ENCODE results near the gene SORCS2.

The SORCS2 gene

GRCh38 chr4:7668271-7668670 lies 475.9 kb downstream of the SORCS2 start:
- TF ChIP-seq USF1 (IDR thresholded peaks at IDR 0.05): no peak

- TF ChIP-seq ZBTB7A (IDR thresholded peaks at IDR 0.05; ENCODE audit: low read depth) (no peak), USF1 (IDR thresholded peaks at IDR 0.05) (no peak), EP300 (IDR thresholded peaks at IDR 0.05; ENCODE audit: borderline replicate concordance) (no peak), RAD21 (IDR thresholded peaks at IDR 0.05; ENCODE audit: low read depth) (no peak), CREB1 (IDR thresholded peaks at IDR 0.05; ENCODE audit: low read depth) (no peak), CEBPB (IDR thresholded peaks at IDR 0.05) (no peak), TEAD4 (IDR thresholded peaks at IDR 0.05) (no peak), MAX (IDR thresholded peaks at IDR 0.05) (no peak), EGR1 (IDR thresholded peaks at IDR 0.05) (no peak), FOXM1 (IDR thresholded peaks at IDR 0.05; ENCODE audit: borderline replicate concordance, low read depth) (no peak), NFIC (IDR thresholded peaks at IDR 0.05) (no peak), YY1 (IDR thresholded peaks at IDR 0.05; ENCODE audit: low read depth) (no peak), TCF12 (IDR thresholded peaks at IDR 0.05; ENCODE audit: low read depth) (no peak), REST (IDR thresholded peaks at IDR 0.05; ENCODE audit: low read depth) (no peak), TAF1 (IDR thresholded peaks at IDR 0.05; ENCODE audit: low read depth) (no peak)
Observed at GRCh38 chr4:7668826-7669225, 476.5 kb downstream of the SORCS2 start.

GRCh38 chr4:7672601-7673000 lies 480.3 kb downstream of the SORCS2 start:
- TF ChIP-seq USF1 (IDR thresholded peaks at IDR 0.05): no peak
- no peak for TF ChIP-seq YY1 (IDR thresholded peaks at IDR 0.05; ENCODE audit: low read depth)
- TF ChIP-seq CEBPB (IDR thresholded peaks at IDR 0.05): no peak
- no peak for TF ChIP-seq ZBTB7A (IDR thresholded peaks at IDR 0.05; ENCODE audit: low read depth)
- TF ChIP-seq NFIC (IDR thresholded peaks at IDR 0.05): no peak
- TF ChIP-seq TCF12 (IDR thresholded peaks at IDR 0.05; ENCODE audit: low read depth): no peak
- no peak for TF ChIP-seq TAF1 (IDR thresholded peaks at IDR 0.05; ENCODE audit: low read depth)

GRCh38 chr4:7673121-7673520 lies 480.8 kb downstream of the SORCS2 start:
- no peak for TF ChIP-seq TEAD4 (IDR thresholded peaks at IDR 0.05)
- no peak for TF ChIP-seq REST (IDR thresholded peaks at IDR 0.05; ENCODE audit: low read depth)
- no peak for TF ChIP-seq ZBTB7A (IDR thresholded peaks at IDR 0.05; ENCODE audit: low read depth)
- no peak for TF ChIP-seq RAD21 (IDR thresholded peaks at IDR 0.05; ENCODE audit: low read depth)
- TF ChIP-seq YY1 (IDR thresholded peaks at IDR 0.05; ENCODE audit: low read depth): no peak
- TF ChIP-seq TAF1 (IDR thresholded peaks at IDR 0.05; ENCODE audit: low read depth): no peak
- TF ChIP-seq CEBPB (IDR thresholded peaks at IDR 0.05): no peak

- no peak for TF ChIP-seq CEBPB (IDR thresholded peaks at IDR 0.05)
- TF ChIP-seq REST (IDR thresholded peaks at IDR 0.05; ENCODE audit: low read depth): no peak
- no peak for TF ChIP-seq USF1 (IDR thresholded peaks at IDR 0.05)
- TF ChIP-seq NFIC (IDR thresholded peaks at IDR 0.05): no peak
- no peak for TF ChIP-seq FOXM1 (IDR thresholded peaks at IDR 0.05; ENCODE audit: borderline replicate concordance, low read depth)
- no peak for TF ChIP-seq MAX (IDR thresholded peaks at IDR 0.05)
- TF ChIP-seq TAF1 (IDR thresholded peaks at IDR 0.05; ENCODE audit: low read depth): no peak
- TF ChIP-seq TCF12 (IDR thresholded peaks at IDR 0.05; ENCODE audit: low read depth): no peak
- TF ChIP-seq RAD21 (IDR thresholded peaks at IDR 0.05; ENCODE audit: low read depth): no peak
- TF ChIP-seq EP300 (IDR thresholded peaks at IDR 0.05; ENCODE audit: borderline replicate concordance): no peak
- no peak for TF ChIP-seq CREB1 (IDR thresholded peaks at IDR 0.05; ENCODE audit: low read depth)
- no peak for TF ChIP-seq EGR1 (IDR thresholded peaks at IDR 0.05)
- no peak for TF ChIP-seq ZBTB7A (IDR thresholded peaks at IDR 0.05; ENCODE audit: low read depth)
- no peak for TF ChIP-seq TEAD4 (IDR thresholded peaks at IDR 0.05)
- no peak for TF ChIP-seq YY1 (IDR thresholded peaks at IDR 0.05; ENCODE audit: low read depth)
Observed at GRCh38 chr4:7674706-7675105, 482.4 kb downstream of the SORCS2 start.

All from Ishikawa (cell line).